ENCODE results near the gene CCNF. TPM values are rescaled to one million over a fixed set of nuclear protein-coding genes. Genes with fewer than 3 reads are reported as not detected.
A peak's percentile ranks its signal among the peaks of the same experiment; 100 is the strongest.

Gene CCNF
- total RNA-seq, 1 donor from 2014 or later: 7.8 TPM

GRCh38 chr16:2500918-2501750, 71.9 kb downstream of the CCNF start:
- DNase-seq (ENCODE audit: low spot score): peak; percentile 84

- DNase-seq (ENCODE audit: low spot score): no peak
Measured at GRCh38 chr16:2501946-2502895, 73.0 kb downstream of the CCNF start.

- DNase-seq (ENCODE audit: low spot score): no peak
Measured at GRCh38 chr16:2505695-2506094, 76.4 kb downstream of the CCNF start.

GRCh38 chr16:2507052-2507659, 77.9 kb downstream of the CCNF start:
- DNase-seq (ENCODE audit: low spot score): no peak

- no peak for DNase-seq (ENCODE audit: low spot score)
Measured at GRCh38 chr16:2507665-2508064, 78.4 kb downstream of the CCNF start.

Other genes with a start within 250 kb of the CCNF start
- gene CASKIN1, start 232.8 kb upstream of the CCNF start, total RNA-seq: 0.05 TPM
- 37.0 TPM for gene MLST8, start 224.0 kb upstream of the CCNF start, total RNA-seq
- gene BRICD5, start 218.6 kb upstream of the CCNF start, total RNA-seq: 7.4 TPM
- gene PGP, start 214.6 kb upstream of the CCNF start, total RNA-seq: 11.3 TPM
- 24.7 TPM for gene E4F1, start 205.9 kb upstream of the CCNF start, total RNA-seq
- 1.5 TPM for gene DNASE1L2, start 193.0 kb upstream of the CCNF start, total RNA-seq
- 47.8 TPM for gene ECI1, start 177.9 kb upstream of the CCNF start, total RNA-seq
- 178 TPM for gene RNPS1, start 161.3 kb upstream of the CCNF start, total RNA-seq
- 10.4 TPM for gene ABCA3, start 88.7 kb upstream of the CCNF start, total RNA-seq
- 1.5 TPM for gene TEDC2, start 30.7 kb downstream of the CCNF start, total RNA-seq
- not detected for gene NTN3, start 41.9 kb downstream of the CCNF start, total RNA-seq
- gene TBC1D24, start 45.7 kb downstream of the CCNF start, total RNA-seq: 6.5 TPM
- gene ATP6V0C, start 84.5 kb downstream of the CCNF start, total RNA-seq: 170 TPM
- 23.2 TPM for gene AMDHD2, start 90.9 kb downstream of the CCNF start, total RNA-seq
- 0.29 TPM for gene CEMP1, start 102.0 kb downstream of the CCNF start, total RNA-seq
- 65.9 TPM for gene PDPK1, start 108.6 kb downstream of the CCNF start, total RNA-seq